ENCODE measurements around the gene HPGDS. TPM values are rescaled to one million over a fixed set of nuclear protein-coding genes. Genes with fewer than 3 reads are reported as not detected.
"Not testable (repeated sequence)": the region's sequence is repeated elsewhere in the genome, so short reads cannot be mapped to it uniquely, and the experiment has no call there.

Gene HPGDS
- total RNA-seq, 2 experiments from 2014 or later: not detected

- Histone ChIP-seq H3K27ac (ENCODE audit: low read depth in 1 of 2, low read length in 2 of 2) (no peak overlapping the region), H3K27me3 (ENCODE audit: control insufficient read depth in 1 of 2, insufficient read depth in 2 of 2, low read length in 2 of 2) (no peaks in the 10 kb centered on the region), H3K4me1 (ENCODE audit: insufficient read depth, low read length) (peaks cover 5% of the 10 kb centered on the region), H3K36me3 (ENCODE audit: insufficient read depth, low read length) (no peaks in the 10 kb centered on the region), H3K9me3 (ENCODE audit: control insufficient read depth in 1 of 2, insufficient read depth in 1 of 2, low read length in 2 of 2) (no peaks in the 10 kb centered on the region), H3K4me3 (ENCODE audit: low read length) (peak overlapping the region; percentile 41)
- ATAC-seq (ENCODE audit: poor library complexity) (peak; percentile 32), DNase-seq (peak in 3 of 14 experiments; percentile 43 to 50 (median 44))
- Mint-ChIP-seq H3K4me1 (ENCODE audit: low read depth) (peaks cover 23% of the 10 kb centered on the region), H3K27me3 (no peaks in the 10 kb centered on the region), H3K36me3 (ENCODE audit: low read depth) (no peaks in the 10 kb centered on the region), H3K9me3 (no peaks in the 10 kb centered on the region), H3K4me3 (peak overlapping the region; percentile 79), H3K27ac (peak overlapping the region; percentile 12)
- TF ChIP-seq, protein P1, sequence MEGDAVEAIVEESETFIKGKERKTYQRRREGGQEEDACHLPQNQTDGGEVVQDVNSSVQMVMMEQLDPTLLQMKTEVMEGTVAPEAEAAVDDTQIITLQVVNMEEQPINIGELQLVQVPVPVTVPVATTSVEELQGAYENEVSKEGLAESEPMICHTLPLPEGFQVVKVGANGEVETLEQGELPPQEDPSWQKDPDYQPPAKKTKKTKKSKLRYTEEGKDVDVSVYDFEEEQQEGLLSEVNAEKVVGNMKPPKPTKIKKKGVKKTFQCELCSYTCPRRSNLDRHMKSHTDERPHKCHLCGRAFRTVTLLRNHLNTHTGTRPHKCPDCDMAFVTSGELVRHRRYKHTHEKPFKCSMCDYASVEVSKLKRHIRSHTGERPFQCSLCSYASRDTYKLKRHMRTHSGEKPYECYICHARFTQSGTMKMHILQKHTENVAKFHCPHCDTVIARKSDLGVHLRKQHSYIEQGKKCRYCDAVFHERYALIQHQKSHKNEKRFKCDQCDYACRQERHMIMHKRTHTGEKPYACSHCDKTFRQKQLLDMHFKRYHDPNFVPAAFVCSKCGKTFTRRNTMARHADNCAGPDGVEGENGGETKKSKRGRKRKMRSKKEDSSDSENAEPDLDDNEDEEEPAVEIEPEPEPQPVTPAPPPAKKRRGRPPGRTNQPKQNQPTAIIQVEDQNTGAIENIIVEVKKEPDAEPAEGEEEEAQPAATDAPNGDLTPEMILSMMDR (IDR thresholded peaks at IDR 0.05): no peak
- ChIA-PET POLR2A (no interaction called here), CTCF (no interaction called here)
- intact Hi-C loops (cut with DNase I, micrococcal nuclease): no loop called here
These were observed 2.9 kb downstream of the HPGDS start for GRCh38 chr4:94339779-94340178.

GRCh38 chr4:94338681-94339351, 3.8 kb downstream of the HPGDS start:
- intact Hi-C loops (cut with DNase I, micrococcal nuclease): no loop called here
- no peaks in the 10 kb centered on the region for H3K36me3 Mint-ChIP-seq (ENCODE audit: low read depth)
- no peaks in the 10 kb centered on the region for H3K36me3 ChIP-seq (ENCODE audit: insufficient read depth, low read length)
- no peak overlapping the region for H3K27ac ChIP-seq (ENCODE audit: low read depth in 1 of 2, low read length in 2 of 2)
- peaks cover 23% of the 10 kb centered on the region for H3K4me1 Mint-ChIP-seq (ENCODE audit: low read depth)
- no peaks in the 10 kb centered on the region for H3K9me3 ChIP-seq (ENCODE audit: control insufficient read depth in 1 of 2, insufficient read depth in 1 of 2, low read length in 2 of 2)
- DNase-seq (peak in 2 of 14 experiments; percentile 13 to 18), ATAC-seq (ENCODE audit: poor library complexity) (no peak)
- H3K4me3 Mint-ChIP-seq: peak overlapping the region; percentile 79
- H3K27me3 ChIP-seq (ENCODE audit: control insufficient read depth in 1 of 2, insufficient read depth in 2 of 2, low read length in 2 of 2): no peaks in the 10 kb centered on the region
- peak overlapping the region; percentile 12 for H3K27ac Mint-ChIP-seq
- H3K4me3 ChIP-seq (ENCODE audit: low read length): peak overlapping the region; percentile 41
- TF ChIP-seq, protein P1 (IDR thresholded peaks at IDR 0.05): no peak
- no peaks in the 10 kb centered on the region for H3K27me3 Mint-ChIP-seq
- H3K4me1 ChIP-seq (ENCODE audit: insufficient read depth, low read length): peaks cover 5% of the 10 kb centered on the region
- ChIA-PET CTCF (no interaction called here), POLR2A (no interaction called here)
- H3K9me3 Mint-ChIP-seq: no peaks in the 10 kb centered on the region

- H3K27me3 Mint-ChIP-seq; H3K4me1 ChIP-seq (ENCODE audit: insufficient read depth, low read length); H3K36me3 ChIP-seq (ENCODE audit: insufficient read depth, low read length); H3K36me3 Mint-ChIP-seq (ENCODE audit: low read depth); DNase-seq; H3K9me3 Mint-ChIP-seq; CTCF ChIA-PET; POLR2A ChIA-PET; intact Hi-C loops (cut with DNase I, micrococcal nuclease); H3K27ac Mint-ChIP-seq; H3K27me3 ChIP-seq (ENCODE audit: control insufficient read depth in 1 of 2, insufficient read depth in 2 of 2, low read length in 2 of 2); H3K9me3 ChIP-seq (ENCODE audit: control insufficient read depth in 1 of 2, insufficient read depth in 1 of 2, low read length in 2 of 2); H3K27ac ChIP-seq (ENCODE audit: low read depth in 1 of 2, low read length in 2 of 2); ATAC-seq (ENCODE audit: poor library complexity); H3K4me3 Mint-ChIP-seq: not testable (repeated sequence)
- H3K4me1 Mint-ChIP-seq (ENCODE audit: low read depth): peaks cover 17% of the 10 kb centered on the region
- peak overlapping the region; percentile 5 for H3K4me3 ChIP-seq (ENCODE audit: low read length)
These were observed 5.8 kb downstream of the HPGDS start for GRCh38 chr4:94336791-94337190.

DNA sequence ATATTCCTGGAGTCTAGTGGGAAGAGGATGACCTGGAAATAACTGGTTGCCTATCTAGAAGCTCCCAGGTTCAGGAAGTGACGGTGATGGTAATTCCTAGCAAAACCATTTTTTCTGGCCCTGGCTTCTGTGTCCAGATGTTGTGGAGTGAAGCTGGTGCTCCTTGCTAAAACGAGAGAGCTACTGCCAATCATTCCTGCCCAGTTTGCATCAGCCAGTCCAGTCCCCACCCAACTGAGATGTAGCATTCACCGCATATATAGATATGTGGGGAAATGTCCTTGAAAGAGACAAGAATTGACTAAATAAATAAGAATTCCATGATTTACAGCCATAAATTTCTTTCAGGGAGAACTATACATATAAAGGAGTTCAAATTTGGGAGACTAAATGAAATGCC, 6.3 kb downstream of the HPGDS start:
- H3K4me3 Mint-ChIP-seq: no peak overlapping the region
- H3K9me3 ChIP-seq (ENCODE audit: control insufficient read depth in 1 of 2, insufficient read depth in 1 of 2, low read length in 2 of 2): no peaks in the 10 kb centered on the region
- H3K36me3 Mint-ChIP-seq (ENCODE audit: low read depth): no peaks in the 10 kb centered on the region
- H3K4me1 Mint-ChIP-seq (ENCODE audit: low read depth): peaks cover 17% of the 10 kb centered on the region
- no peaks in the 10 kb centered on the region for H3K36me3 ChIP-seq (ENCODE audit: insufficient read depth, low read length)
- intact Hi-C loops (cut with DNase I, micrococcal nuclease): no loop called here
- H3K9me3 Mint-ChIP-seq: no peaks in the 10 kb centered on the region
- peaks cover 5% of the 10 kb centered on the region for H3K4me1 ChIP-seq (ENCODE audit: insufficient read depth, low read length)
- DNase-seq: no peak
- TF ChIP-seq, protein P1 (IDR thresholded peaks at IDR 0.05): no peak
- POLR2A ChIA-PET: no interaction called here
- H3K27ac ChIP-seq (ENCODE audit: low read depth in 1 of 2, low read length in 2 of 2): no peak overlapping the region
- CTCF ChIA-PET: no interaction called here
- H3K27ac Mint-ChIP-seq: no peak overlapping the region
- no peaks in the 10 kb centered on the region for H3K27me3 Mint-ChIP-seq
- ATAC-seq (ENCODE audit: poor library complexity): no peak
- H3K4me3 ChIP-seq (ENCODE audit: low read length): no peak overlapping the region
- H3K27me3 ChIP-seq (ENCODE audit: control insufficient read depth in 1 of 2, insufficient read depth in 2 of 2, low read length in 2 of 2): no peaks in the 10 kb centered on the region

Data from CD4-positive, alpha-beta T cell (primary cell).